Activated naive CD8-positive, alpha-beta T cell treated with anti-CD3 and anti-CD28 coated beads, Interleukin-2, amount 50 U/mL, for 16 hours (primary cell): ENCODE measurements around the gene ADAMTSL3.
"Not testable (repeated sequence)": the region's sequence is repeated elsewhere in the genome, so short reads cannot be mapped to it uniquely, and the experiment has no call there.

Experiments
- DNase-seq: peaks from one replicate; pipeline ENCODE4 v3.0.0-alpha.2; 2020; ENCODE audit warnings: low read depth, low spot score

The ADAMTSL3 gene

GRCh38 chr15:83922649-83923294, 268.8 kb downstream of the ADAMTSL3 start:
- no peak for DNase-seq

GRCh38 chr15:83926116-83926515, 272.2 kb downstream of the ADAMTSL3 start:
- DNase-seq, result no peak

- DNase-seq, result no peak
These were observed 273.9 kb downstream of the ADAMTSL3 start for GRCh38 chr15:83927704-83928391.

GRCh38 chr15:83928392-83928734, 274.4 kb downstream of the ADAMTSL3 start:
- DNase-seq, result no peak

DNA sequence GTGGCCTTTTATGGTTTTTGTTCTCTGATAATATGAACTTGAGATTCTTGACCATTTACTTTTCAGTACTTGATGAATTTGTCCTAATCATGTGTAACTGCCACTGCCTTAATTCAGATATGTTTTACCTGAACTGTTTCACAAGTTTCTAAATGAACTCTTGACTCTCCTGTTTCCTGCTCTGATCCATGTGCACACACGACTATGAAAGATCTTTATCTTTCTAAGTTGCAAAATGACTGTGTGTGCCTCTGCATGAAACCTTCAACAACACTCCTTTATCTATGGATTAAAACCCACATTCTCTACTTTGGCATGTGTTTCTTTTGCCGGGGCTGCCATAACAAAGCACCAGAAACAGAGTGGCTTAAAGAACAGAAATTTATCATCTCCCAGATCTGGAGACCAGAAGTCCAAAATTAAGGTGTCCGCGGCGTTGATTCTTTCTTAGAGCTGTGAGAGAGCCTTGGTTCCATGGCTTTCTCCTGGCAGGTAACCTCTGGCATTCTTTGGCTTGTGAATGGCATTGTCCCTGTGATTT, 275.0 kb downstream of the ADAMTSL3 start:
- DNase-seq, result no peak

DNA sequence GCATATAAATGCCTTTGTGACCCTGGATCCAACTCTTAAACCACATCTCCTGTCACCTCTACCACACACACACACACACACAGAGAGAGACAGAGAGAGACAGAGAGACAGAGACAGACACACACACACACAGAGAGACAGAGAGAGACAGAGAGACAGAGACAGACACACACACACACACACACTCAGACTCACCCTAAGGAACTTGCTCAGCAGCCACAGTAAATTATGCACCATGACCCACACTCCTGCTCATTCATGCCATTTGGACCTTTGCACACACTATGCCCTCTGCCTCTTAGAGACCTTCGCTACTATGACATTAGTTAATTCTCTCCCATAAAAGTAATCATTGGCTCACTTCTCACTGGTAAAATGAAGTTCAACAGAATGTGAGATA, 275.7 kb downstream of the ADAMTSL3 start:
- DNase-seq, result no peak

DNA sequence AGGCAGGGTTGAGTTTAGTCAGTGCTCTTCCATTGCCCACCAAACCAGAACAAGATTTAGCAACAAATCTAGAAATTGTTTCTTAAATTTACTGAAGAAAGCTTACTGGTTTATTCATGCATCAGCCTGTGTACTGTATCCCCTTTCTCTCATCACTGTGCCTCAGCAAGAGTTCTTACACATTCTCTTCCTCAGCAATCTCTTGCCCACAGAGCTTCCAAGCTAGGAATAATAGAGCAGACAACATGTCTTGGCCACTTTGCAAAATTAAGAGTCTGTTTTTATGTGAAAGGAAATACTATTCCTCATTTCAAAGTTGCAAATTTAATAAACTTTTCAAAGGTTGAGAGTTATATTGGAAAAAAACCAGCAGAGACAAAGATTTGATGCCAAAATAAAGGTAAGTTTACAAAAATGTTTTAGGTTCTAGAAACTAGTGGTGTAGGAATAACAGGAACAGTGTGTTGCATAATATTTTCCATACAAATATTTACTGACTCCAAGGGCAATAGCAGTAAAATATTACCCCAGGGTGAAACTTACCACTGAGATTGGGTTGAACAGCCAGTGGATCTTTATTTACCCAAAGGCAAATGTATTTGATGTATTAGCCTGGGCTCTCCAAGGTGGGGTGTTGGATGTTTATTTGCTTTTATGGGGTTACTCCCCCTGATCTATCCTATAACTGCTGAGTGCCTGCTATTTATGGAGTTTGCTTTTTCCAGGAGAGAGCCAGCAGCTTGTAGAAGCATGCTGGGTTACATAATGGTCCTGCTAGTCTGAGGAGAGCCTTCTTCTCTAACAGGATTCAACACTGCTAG, 276.7 kb downstream of the ADAMTSL3 start:
- DNase-seq, result no peak

- no peak for DNase-seq
These were observed 281.9 kb downstream of the ADAMTSL3 start for GRCh38 chr15:83935774-83936173.

GRCh38 chr15:83940136-83940535, 286.2 kb downstream of the ADAMTSL3 start:
- no peak for DNase-seq

DNA sequence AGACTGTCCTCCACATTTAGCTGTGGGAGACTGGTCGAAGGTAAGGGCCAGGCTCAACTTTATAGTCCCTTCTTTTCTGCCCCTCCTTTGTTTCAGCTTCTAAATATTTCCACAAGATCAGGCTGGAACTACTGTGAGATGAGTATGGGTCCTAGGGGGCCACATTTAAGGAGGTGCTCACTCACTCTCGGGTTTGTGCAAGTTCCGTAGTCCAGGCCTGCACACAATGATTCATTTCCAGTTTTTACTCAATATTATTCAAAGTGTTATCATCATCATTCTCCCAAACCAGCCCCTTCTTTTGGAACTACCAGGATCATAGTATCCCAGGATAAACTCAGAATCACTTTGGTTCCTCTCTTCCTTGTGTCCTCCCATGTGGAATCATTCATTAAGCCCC, 289.1 kb downstream of the ADAMTSL3 start:
- no peak for DNase-seq

DNA sequence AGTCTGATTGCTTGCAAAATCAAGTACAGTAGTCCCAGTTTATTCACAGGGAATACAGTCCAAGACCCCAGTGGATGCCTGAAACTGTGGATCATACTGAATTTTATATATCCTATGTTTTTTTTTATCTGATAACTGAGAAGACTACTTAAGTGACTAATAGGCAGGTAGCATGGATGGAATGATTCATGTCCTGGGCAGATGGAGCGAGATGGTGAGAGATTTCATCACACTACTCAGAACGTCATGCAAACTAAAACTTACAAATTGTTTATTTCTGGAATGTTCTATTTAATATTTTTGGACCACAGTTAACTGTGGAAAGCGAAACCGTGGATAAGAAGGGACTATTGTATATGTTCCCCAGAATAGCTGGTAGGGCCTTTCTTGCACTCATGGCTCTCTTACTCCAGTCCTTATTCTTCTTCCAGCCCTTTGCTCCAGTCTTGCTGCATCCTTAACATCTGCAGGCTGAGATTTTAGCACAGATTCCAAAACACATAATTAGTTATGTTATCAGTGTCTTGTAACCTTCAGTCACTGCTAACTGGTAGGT, 290.0 kb downstream of the ADAMTSL3 start:
- DNase-seq, result no peak

GRCh38 chr15:83947156-83947555, 293.2 kb downstream of the ADAMTSL3 start:
- no peak for DNase-seq

- no peak for DNase-seq
These were observed 300.6 kb downstream of the ADAMTSL3 start for GRCh38 chr15:83954506-83954905.

GRCh38 chr15:83955806-83956265, 301.9 kb downstream of the ADAMTSL3 start:
- no peak for DNase-seq

- no peak for DNase-seq
These were observed 303.0 kb downstream of the ADAMTSL3 start for GRCh38 chr15:83956887-83957286.

DNA sequence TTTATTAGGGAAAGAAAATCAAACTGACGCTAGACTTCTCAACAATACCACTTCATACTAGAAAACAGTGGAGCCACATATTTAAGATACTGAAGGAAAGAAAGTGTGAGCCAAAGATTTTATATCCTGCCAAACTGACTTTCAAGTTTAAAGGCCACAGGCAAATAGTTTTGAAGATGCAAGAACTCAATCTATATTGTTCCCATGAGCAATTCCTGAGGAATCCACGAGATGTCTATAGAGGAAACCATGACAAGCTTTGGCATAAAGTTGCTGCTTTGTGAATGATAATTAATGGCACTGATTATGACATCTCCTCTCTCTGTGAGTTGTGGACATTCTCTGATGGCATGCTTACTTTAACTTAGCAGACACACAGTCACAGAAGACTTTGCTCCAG, 305.6 kb downstream of the ADAMTSL3 start:
- no peak for DNase-seq

GRCh38 chr15:83960192-83960829, 306.4 kb downstream of the ADAMTSL3 start:
- DNase-seq, result no peak

- no peak for DNase-seq
These were observed 307.4 kb downstream of the ADAMTSL3 start for GRCh38 chr15:83961311-83961710.

GRCh38 chr15:83964967-83965366, 311.0 kb downstream of the ADAMTSL3 start:
- not testable (repeated sequence) for DNase-seq

- DNase-seq, result no peak
These were observed 316.5 kb downstream of the ADAMTSL3 start for GRCh38 chr15:83970295-83970890.

DNA sequence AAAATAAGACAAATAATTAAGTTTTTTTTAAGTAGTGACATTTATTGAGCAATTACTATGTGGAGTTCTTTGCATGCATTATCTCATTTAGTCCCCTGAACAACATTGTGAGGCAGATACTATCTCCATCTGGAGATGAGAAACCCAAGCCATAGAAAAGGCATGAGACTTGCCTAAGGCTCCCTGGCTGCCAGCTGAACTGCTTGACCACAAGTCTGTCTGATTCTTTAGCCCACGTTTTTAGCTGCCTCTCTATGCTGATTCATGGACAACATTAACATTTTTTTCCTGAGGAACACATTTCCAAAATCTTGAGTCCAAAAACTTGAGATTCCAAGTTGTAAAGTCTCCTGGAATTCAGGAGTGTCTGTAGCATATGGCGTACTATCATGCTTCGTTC, 318.1 kb downstream of the ADAMTSL3 start:
- no peak for DNase-seq
